ENCODE results near the gene SERPINA9. TPM values are rescaled to one million over a fixed set of nuclear protein-coding genes. Genes with fewer than 3 reads are reported as not detected.
"Not testable (repeated sequence)": the region's sequence is repeated elsewhere in the genome, so short reads cannot be mapped to it uniquely, and the experiment has no call there.

Gene SERPINA9
- polyA plus RNA-seq, 1 donor, result not detected

DNA sequence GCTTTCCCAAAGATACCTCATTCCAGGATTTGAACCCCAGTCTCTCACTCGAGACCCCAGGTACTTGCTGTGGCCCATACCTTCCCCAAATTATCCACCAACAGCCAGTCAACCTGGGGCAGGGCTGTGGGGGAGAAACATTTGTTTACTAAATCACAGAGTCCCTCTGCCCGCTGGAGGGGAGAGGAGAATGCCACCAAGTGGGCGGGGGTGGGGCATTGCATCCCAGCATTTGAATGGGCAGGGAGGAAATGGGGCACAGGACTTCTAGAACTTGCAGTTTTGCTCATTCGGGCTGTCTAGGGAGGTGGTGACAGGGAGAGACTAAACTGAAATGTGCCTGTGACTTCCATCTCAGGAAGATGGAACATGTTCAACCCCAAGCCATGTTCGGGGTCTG, 10.9 kb upstream of the SERPINA9 start:
- DNase-seq (ENCODE audit: low read depth), result no peak

DNA sequence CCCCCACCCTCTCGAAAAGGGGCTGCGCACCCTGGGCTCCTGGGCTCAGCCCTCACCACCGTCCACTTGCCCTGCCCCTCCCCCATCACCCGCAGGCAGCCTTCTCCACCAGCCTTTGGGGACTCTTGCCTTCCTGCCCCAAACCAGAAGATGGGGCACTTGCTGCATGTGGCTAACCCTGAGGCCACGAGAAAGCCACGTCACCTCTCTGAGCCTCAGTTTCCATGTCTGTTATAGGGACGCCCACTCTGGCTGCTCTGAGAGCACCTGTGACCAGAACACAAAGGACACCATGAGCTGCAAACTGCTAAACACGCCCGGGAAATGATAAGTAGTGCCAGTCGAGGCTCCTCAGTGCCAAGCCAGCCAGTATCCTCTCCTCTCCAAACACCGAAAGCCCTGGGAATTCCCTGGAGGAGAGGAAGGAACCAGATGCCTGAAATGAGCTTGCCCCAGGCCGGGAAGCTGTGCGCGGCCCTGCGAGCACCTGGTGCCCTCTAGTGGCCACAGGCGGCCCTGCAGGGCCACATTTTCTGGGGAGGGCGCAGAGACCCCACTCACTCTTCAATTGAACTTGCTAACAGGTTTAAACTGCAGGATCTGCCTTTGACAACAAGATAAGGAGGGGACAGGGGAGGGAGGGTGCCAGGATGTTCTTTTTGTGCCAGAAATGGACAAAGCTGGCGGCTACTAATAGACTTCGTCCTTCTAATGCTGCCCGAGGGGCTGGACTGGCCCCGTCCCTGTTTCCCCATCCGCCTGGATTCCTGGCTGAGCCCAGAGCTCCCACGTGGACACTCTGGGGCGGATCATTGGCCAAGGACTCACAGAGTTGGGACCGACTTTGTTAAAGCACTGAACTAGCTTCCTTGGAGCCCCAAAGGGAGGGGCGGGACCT, 10.2 kb upstream of the SERPINA9 start:
- no peak for DNase-seq (ENCODE audit: low read depth)

DNA sequence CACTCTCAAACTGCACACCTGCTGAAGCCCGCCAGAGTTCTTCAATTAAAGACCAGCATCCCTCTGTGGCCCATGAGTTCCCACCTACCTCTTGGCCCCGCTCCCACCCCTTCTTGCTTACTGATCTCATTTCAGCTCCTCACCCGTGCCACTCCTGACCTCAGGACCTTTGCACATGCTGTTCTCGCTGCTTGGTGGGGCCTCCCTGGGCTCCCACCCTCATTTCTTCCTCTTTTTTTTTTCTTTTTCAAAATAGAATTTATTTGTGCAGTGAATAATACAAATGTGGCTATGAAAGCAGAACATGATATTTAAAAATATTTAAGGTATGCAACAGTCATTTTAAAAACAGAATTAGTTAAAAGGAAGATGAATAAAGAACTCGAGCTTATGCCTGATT, 8.5 kb upstream of the SERPINA9 start:
- DNase-seq (ENCODE audit: low read depth), result no peak

DNA sequence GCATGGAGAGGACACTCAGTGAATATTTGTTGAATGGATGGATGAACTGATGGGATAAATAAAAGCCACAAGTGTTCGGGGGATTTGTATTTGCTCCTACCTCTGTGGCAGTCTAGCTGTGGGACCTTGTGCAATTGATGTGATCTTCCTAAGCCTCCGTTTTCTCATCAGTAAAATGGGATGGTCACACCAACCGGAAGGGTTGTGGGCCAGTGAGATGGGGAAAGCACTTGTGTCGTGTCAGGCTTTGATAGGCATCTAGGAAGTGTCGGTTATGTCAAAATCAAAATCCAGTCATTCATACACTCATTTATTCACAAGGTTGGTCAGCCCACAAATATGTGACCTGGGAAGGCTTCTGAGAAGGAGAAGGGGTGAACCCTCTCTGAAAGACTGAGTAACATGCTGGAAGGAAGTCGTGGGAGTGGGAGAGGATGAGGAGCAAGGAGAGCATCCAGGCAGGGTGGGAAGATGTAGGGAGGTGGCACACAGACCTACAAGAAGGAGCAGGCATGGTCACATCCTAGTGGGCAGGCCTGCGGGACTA, 7.8 kb upstream of the SERPINA9 start:
- DNase-seq (ENCODE audit: low read depth), result no peak

GRCh38 chr14:94483071-94483451, 7.1 kb upstream of the SERPINA9 start:
- no peak for DNase-seq (ENCODE audit: low read depth)

GRCh38 chr14:94482132-94483070, 6.4 kb upstream of the SERPINA9 start:
- not testable (repeated sequence) for DNase-seq (ENCODE audit: low read depth)

DNA sequence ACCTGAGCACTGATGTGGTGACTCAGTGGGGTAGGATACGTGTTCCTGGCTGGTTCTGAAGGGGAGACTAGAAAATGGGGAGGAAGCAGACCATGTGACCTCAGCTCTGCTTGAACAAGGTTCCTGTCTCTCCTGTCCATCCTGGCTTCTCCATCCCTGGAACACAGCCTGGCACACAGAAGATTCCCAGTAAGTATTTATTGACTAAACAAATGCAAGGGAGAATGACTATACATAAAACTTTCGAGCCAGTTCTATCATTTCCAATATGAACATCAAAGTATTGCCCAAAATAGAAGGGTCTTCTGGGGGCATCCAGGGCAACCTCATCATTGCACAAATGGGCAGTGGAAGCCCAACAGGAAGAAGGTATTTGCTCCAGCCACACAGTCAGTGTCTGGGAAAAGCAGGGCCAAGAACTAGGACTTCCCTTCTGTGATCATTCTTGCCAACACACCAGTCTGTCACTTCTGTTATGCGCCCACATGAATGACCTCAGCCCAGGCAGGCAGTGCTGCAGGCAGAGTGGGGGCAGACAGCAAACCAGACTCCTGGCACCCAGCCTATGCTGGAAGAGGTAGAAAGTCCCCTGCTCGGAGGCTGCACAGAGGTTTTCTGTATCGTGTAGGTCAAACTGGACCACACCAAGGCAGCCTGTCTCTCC, 5.6 kb upstream of the SERPINA9 start:
- DNase-seq (ENCODE audit: low read depth), result no peak

GRCh38 chr14:94480809-94481208, 4.8 kb upstream of the SERPINA9 start:
- DNase-seq (ENCODE audit: low read depth), result no peak

- no peak for DNase-seq (ENCODE audit: low read depth)
These were observed 2.4 kb upstream of the SERPINA9 start for GRCh38 chr14:94478420-94478819.

- DNase-seq (ENCODE audit: low read depth), result no peak
These were observed 1.4 kb downstream of the SERPINA9 start for GRCh38 chr14:94474581-94475031.

DNA sequence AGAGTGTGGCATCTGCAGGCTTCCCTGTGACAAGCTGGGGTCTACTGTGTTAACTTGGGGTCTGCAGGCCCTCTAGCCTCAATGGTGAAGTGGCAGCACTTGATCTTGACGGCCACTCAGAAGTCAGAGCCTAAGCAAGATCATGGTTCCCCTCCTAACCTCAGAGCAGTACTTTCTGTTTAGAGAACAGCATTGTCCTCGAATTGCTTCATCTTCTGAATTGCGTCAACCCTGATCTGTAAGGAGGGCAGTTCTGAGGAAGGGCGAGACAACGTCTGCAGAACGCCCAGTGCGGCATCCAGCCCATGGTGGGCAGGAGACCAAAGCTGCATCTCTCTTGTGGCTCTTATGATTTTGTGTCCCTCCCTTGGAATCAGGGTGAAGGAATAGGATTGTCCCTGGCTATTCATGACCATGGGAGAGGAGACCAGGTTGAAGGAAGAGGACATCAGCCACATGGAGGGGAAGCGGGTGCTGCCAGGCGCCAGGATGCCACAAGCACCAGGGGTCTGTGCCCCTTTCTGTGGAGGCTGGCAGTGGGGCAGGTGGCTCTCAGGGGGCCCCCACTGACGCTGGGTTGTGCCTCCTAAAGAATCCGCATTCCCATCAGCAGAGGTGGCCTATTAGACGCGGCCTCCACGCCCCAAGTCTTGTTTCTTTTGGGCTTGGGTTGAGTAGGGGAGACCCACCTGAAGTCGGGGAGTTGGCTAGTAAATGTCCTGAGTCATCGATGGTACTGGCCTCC, 2.2 kb downstream of the SERPINA9 start:
- DNase-seq (ENCODE audit: low read depth), result no peak

DNA sequence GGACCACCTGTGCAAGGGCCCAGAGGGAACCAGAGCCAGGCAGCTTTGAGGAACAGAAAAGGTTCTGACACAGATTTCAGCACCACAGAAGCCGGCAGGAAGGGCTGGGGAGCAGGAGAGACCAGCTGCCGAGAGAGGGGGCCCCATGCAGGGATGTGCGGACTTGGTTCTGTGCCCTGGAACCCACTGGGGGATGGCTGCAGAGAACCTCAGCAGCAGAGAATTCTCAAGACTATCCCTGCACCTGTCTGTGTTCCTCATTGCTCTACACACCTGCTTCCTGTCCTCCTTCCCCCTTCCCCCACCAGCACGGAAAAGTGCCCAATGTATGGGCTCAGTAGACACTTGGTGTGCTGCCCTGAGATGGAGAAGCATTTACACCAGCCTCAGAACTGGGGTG, 3.2 kb downstream of the SERPINA9 start:
- DNase-seq (ENCODE audit: low read depth), result no peak

DNA sequence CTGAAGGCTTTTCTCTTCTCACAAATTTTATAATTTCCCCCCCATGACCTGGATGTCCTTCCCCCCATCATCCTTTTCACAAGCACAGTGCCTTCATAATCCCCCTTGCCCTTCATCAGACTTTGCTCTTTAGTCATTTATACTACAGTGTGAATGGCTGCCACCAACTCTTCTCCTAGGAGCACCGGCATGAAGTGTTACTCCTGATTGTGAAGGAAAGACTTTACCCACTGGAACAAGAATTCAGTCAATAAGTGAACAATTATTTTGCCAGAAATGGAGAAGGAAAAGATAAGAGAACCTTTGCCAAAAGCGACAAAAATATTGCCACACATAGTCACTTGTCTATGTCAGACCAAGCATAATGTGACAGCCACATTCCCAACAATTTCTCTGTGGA, 5.0 kb downstream of the SERPINA9 start:
- DNase-seq (ENCODE audit: low read depth), result no peak

DNA sequence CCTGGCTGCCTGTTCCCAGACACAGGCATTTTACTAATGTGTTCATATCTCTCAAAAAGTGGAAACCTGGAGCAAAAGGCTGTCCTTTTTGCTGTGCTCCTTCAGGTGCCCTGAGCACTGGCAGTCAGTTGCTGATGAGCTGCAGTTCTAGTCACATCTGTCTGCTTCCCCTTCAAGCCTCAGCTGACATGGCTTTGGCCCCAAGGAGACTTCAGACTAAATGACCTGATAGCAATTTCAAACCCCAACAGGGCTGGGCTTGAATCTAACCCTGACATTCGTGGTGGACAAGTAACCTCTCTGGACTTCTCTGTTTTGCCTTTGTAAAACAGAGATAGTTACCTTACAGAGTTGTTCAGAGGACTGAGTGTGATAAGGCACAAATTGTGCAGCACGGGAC, 5.7 kb downstream of the SERPINA9 start:
- DNase-seq (ENCODE audit: low read depth), result no peak

GRCh38 chr14:94469261-94469660, 6.7 kb downstream of the SERPINA9 start:
- DNase-seq (ENCODE audit: low read depth), result no peak

DNA sequence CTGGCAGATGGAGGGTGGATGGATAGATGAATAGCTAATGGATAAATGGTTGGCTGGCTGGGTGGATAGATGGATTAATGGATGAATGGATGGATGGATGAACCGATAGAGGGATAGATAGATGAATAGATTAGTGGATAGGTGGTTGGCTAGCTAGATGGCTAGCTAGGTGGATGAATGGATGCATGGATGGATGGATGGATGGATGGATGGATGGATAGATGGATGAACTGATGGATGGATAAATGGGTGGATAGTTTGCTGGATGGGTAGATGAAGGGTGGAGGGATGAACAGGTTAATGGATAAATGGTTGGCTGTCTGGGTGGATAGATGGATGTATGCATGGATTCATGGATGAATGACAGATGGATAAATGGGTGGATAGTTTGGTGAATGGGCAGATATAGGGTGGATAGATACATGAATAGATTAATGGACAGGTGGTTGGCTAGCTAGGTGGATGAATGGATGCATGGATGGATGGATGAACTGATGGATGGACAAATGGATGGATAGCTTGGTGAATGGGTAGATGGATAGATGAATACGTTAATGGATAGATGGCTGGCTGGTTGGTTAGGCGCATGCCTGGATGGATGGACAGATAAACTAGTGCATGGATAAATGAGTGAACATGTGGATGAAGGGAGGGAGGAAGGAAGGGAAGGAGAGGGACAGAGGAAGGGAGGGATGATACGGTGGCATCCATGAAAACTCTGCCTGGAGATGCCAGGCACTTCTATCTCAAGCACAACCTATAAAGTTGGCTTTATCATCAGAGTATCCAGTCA, 8.1 kb downstream of the SERPINA9 start:
- DNase-seq (ENCODE audit: low read depth), result no peak

- no peak for DNase-seq (ENCODE audit: low read depth)
These were observed 9.2 kb downstream of the SERPINA9 start for GRCh38 chr14:94466706-94467370.

DNA sequence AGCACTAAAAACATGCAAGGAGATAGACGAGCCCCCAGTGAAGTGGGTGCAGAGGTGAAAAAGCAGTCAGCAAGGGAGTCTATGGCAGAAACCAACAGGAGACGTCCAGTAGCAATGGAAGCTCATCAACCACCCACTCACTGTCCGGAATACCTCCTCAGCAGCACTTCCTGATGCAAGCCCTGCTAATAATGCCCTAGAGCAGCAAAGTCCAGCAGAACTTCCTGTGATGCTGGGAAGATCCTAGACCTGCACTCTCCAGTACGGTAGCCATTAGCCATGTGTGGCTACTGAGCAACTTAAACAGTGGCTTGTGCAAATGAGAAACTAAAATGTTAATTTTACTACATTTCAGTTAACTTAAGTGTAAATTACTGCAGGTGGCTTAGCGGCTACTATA, 11.0 kb downstream of the SERPINA9 start:
- no peak for DNase-seq (ENCODE audit: low read depth)

GRCh38 chr14:94464290-94464689, 11.7 kb downstream of the SERPINA9 start:
- DNase-seq (ENCODE audit: low read depth), result no peak
